Stimulated activated CD4-positive, alpha-beta T cell treated with anti-CD3 and anti-CD28 coated beads, Interleukin-1b, Interleukin-23, amount 100 ng/mL, for 24 hours (primary cell): Measurements from ENCODE around the gene ZFYVE19.
A peak's percentile ranks its signal among the peaks of the same experiment; 100 is the strongest.

Experiments used
- DNase-seq, 4 experiments: peaks; one replicate each; pipeline ENCODE4 v3.0.0-alpha.2; 2020; ENCODE audit warnings: low read depth in 4 of 4, low spot score in 1 of 4

Gene ZFYVE19

GRCh38 chr15:40775740-40776536 is 31.0 kb upstream of the ZFYVE19 start:
- DNase-seq: no peak

GRCh38 chr15:40776537-40777141 is 30.2 kb upstream of the ZFYVE19 start:
- no peak for DNase-seq

- DNase-seq: peak; percentile 47 to 69 (median 62)
Observed at GRCh38 chr15:40782609-40783227, 24.2 kb upstream of the ZFYVE19 start.

- DNase-seq: no peak
Observed at GRCh38 chr15:40785164-40785563, 21.7 kb upstream of the ZFYVE19 start.

GRCh38 chr15:40785814-40786213 is 21.1 kb upstream of the ZFYVE19 start:
- DNase-seq: no peak

- DNase-seq: peak in 3 of 4 experiments; percentile 32 to 63 (median 44)
Observed at GRCh38 chr15:40787344-40787841, 19.5 kb upstream of the ZFYVE19 start.

GRCh38 chr15:40787991-40788390 is 18.9 kb upstream of the ZFYVE19 start:
- DNase-seq: no peak

- no peak for DNase-seq
Observed at GRCh38 chr15:40789119-40789518, 17.8 kb upstream of the ZFYVE19 start.

GRCh38 chr15:40789999-40790398 is 16.9 kb upstream of the ZFYVE19 start:
- DNase-seq: no peak

GRCh38 chr15:40790718-40791117 is 16.2 kb upstream of the ZFYVE19 start:
- no peak for DNase-seq

GRCh38 chr15:40792394-40792793 is 14.5 kb upstream of the ZFYVE19 start:
- no peak for DNase-seq

GRCh38 chr15:40793216-40793989 is 13.5 kb upstream of the ZFYVE19 start:
- DNase-seq: no peak

GRCh38 chr15:40796041-40796440 is 10.8 kb upstream of the ZFYVE19 start:
- no peak for DNase-seq

- DNase-seq: no peak
Observed at GRCh38 chr15:40796512-40796911, 10.4 kb upstream of the ZFYVE19 start.

- no peak for DNase-seq
Observed at GRCh38 chr15:40799523-40799922, 7.4 kb upstream of the ZFYVE19 start.

GRCh38 chr15:40803076-40803475 is 3.8 kb upstream of the ZFYVE19 start:
- DNase-seq: no peak

GRCh38 chr15:40803688-40804087 is 3.2 kb upstream of the ZFYVE19 start:
- no peak for DNase-seq

- DNase-seq: no peak
Observed at GRCh38 chr15:40806672-40807027, 239 bp upstream of the ZFYVE19 start.

- DNase-seq: no peak
Observed at GRCh38 chr15:40807888-40808461, 1.1 kb downstream of the ZFYVE19 start.

GRCh38 chr15:40808861-40809450 is 2.1 kb downstream of the ZFYVE19 start:
- DNase-seq: no peak
